ENCODE results near the gene MTHFSD.

DNA sequence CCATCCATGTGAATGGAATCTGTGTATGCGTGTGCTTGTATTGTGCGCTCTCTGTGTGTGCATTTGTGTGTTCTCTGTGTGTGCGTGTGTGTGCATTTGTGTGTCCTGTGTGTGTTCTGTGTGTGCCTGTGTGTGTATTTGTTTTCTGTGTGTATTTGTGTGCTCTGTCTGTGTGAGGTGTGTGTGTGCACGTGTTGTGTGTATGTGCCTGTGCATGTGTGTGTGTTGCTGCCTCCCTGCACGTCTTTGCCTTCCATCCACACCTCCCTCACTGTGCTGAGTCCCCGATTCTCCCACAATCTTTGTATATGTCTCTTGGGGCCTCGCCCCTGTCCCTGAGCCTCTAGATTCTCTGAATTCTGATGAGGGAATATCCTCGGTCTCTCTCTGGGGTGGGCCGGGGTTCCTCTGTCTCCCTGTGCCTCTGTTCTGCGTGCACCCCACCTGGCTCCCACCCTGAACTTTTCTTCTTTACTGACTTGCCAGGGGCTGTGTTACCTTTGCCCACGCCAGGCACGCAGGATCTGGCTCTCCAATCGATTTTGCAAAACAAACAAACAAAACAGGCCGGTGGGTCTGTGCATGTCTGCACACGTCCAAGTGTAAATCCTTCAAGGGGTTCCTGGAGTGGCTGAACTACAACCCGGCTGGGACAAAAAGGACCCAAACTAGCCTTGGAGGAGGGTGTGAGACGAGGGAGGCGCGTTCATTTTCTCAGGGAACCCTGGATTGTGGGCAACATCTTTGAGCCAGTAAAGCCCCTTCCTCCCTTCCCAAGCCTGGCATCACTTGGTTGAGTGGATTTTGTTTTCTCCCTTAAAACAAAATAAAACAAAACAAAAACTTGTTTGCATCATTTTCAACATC is 52.8 kb downstream of the MTHFSD start:
- TF ChIP-seq, protein P1, sequence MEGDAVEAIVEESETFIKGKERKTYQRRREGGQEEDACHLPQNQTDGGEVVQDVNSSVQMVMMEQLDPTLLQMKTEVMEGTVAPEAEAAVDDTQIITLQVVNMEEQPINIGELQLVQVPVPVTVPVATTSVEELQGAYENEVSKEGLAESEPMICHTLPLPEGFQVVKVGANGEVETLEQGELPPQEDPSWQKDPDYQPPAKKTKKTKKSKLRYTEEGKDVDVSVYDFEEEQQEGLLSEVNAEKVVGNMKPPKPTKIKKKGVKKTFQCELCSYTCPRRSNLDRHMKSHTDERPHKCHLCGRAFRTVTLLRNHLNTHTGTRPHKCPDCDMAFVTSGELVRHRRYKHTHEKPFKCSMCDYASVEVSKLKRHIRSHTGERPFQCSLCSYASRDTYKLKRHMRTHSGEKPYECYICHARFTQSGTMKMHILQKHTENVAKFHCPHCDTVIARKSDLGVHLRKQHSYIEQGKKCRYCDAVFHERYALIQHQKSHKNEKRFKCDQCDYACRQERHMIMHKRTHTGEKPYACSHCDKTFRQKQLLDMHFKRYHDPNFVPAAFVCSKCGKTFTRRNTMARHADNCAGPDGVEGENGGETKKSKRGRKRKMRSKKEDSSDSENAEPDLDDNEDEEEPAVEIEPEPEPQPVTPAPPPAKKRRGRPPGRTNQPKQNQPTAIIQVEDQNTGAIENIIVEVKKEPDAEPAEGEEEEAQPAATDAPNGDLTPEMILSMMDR (IDR thresholded peaks at IDR 0.05) = no peak
- TF ChIP-seq POLR2A (IDR thresholded peaks at IDR 0.05) (no peak), POLR2AphosphoS5 (IDR thresholded peaks at IDR 0.05) (no peak)
